Esophagus (tissue), 2 donors: Measurements from ENCODE around the gene SPINK8. TPM values are rescaled to one million over a fixed set of nuclear protein-coding genes. Genes with fewer than 3 reads are reported as not detected.
"Not testable (repeated sequence)": the region's sequence is repeated elsewhere in the genome, so short reads cannot be mapped to it uniquely, and the experiment has no call there.

ENCODE experiments used
- H3K27ac ChIP-seq, 2 donors: one replicate each; pipeline ENCODE4 v1.5.1; 2013; ENCODE audit warnings: low read depth in 2 of 2, mild to moderate bottlenecking in 2 of 2, inconsistent platforms in 1 of 2, low read length in 1 of 2, moderate library complexity in 1 of 2
- H3K27me3 ChIP-seq, 2 donors: one replicate each; pipeline ENCODE4 v1.6.1; 2013; ENCODE audit warnings: low read length in 2 of 2, control low read depth in 1 of 2, mild to moderate bottlenecking in 1 of 2; ENCODE audit not compliant: insufficient read depth in 2 of 2, control insufficient read depth in 1 of 2
- H3K36me3 ChIP-seq, 2 donors: one replicate each; pipeline ENCODE4 v1.6.1; 2013; ENCODE audit warnings: low read length in 1 of 2; ENCODE audit not compliant: control insufficient read depth in 2 of 2, insufficient read depth in 2 of 2
- H3K4me1 ChIP-seq, 2 donors: one replicate each; pipeline ENCODE4 v1.6.1; 2013; ENCODE audit warnings: low read length in 1 of 2; ENCODE audit not compliant: control insufficient read depth in 2 of 2, insufficient read depth in 2 of 2
- H3K4me3 ChIP-seq, 2 donors: one replicate each; pipeline ENCODE4 v1.5.1; 2013; ENCODE audit warnings: low read length in 2 of 2, mild to moderate bottlenecking in 2 of 2, low read depth in 1 of 2, moderate library complexity in 1 of 2
- H3K9me3 ChIP-seq, 2 donors: one replicate each; pipeline ENCODE4 v1.6.1; 2013; ENCODE audit warnings: mild to moderate bottlenecking in 2 of 2, low read depth in 1 of 2, low read length in 1 of 2, moderate library complexity in 1 of 2; ENCODE audit not compliant: control insufficient read depth in 2 of 2, insufficient read depth in 1 of 2
- WGBS, 2 donors: extraction: QIAGEN DNeasy Blood & Tissue Kit; methylation state at CpG; one replicate each; pipeline ENCODE4 v1.1.7; 2013; 5-methylcytosine and 5-hydroxymethylcytosine counted together
- polyA plus RNA-seq, 2 donors: library from polyadenylated mRNA; stranded (reverse); fragments of 200-250 nt; gene quantifications; one replicate each; pipeline ENCODE4 v1.2.3, GENCODE V29; 2013
- donor health status: healthy with polysubstance abuse.
- donor health status: Bipolar disorder and iron deficiency.

Gene SPINK8
- polyA plus RNA-seq: 1 to 10 TPM; 1.2 to 2.6 TPM

GRCh38 chr3:48333346-48334245 is at the start of gene SPINK8:
SPINK8 (minus strand) TSS chr3:48333661; CDS start chr3:48328341, 5,320 bp downstream.
- not testable (repeated sequence) for H3K27ac ChIP-seq
- 73 to 77% methylated on average over 15 of the region's 15 CpGs for WGBS, 2 donors

GRCh38 chr3:48372862-48373435 is 39.5 kb upstream of the SPINK8 start:
- no peak overlapping the region for H3K27ac ChIP-seq
- H3K4me3 ChIP-seq: no peak overlapping the region
- no peaks in the 10 kb centered on the region for H3K27me3 ChIP-seq
- H3K4me1 ChIP-seq: no peaks in the 10 kb centered on the region
- H3K9me3 ChIP-seq: no peaks in the 10 kb centered on the region
- 66 to 78% methylated on average over 5 of the region's 5 CpGs for WGBS, 2 donors
- no peaks in the 10 kb centered on the region for H3K36me3 ChIP-seq

More at GRCh38 chr3:48333346-48334245, at the start of gene SPINK8:
- not testable (repeated sequence) for H3K4me3 ChIP-seq, H3K27me3 ChIP-seq, H3K4me1 ChIP-seq, H3K9me3 ChIP-seq, H3K36me3 ChIP-seq

- Histone ChIP-seq H3K27me3 (no peaks in the 10 kb centered on the region), H3K9me3 (no peaks in the 10 kb centered on the region), H3K36me3 (no peaks in the 10 kb centered on the region), H3K27ac (no peak overlapping the region), H3K4me1 (no peaks in the 10 kb centered on the region), H3K4me3 (no peak overlapping the region)
- WGBS, 2 donors: 65 to 73% methylated on average over 7 of the region's 7 CpGs
Observed at GRCh38 chr3:48372377-48372770, 38.9 kb upstream of the SPINK8 start.

- H3K27ac ChIP-seq: no peak within 1 kb of the TSS
- H3K36me3 ChIP-seq: no peaks in the 10 kb centered on the region
- H3K27me3 ChIP-seq: no peaks in the 10 kb centered on the region
- H3K4me1 ChIP-seq: no peaks in the 10 kb centered on the region
- WGBS, 2 donors: 86 to 88% methylated on average over 11 of the region's 11 CpGs
- no peaks in the 10 kb centered on the region for H3K9me3 ChIP-seq
- no peak within 1 kb of the TSS for H3K4me3 ChIP-seq
Observed at GRCh38 chr3:48371651-48372376, 38.4 kb upstream of the SPINK8 start, which contains the start of gene FBXW12. FBXW12 (plus strand) TSS chr3:48372219; CDS start chr3:48372768, 549 bp downstream.

- no peak overlapping the region for H3K27ac ChIP-seq
- H3K27me3 ChIP-seq: no peaks in the 10 kb centered on the region
- WGBS, 2 donors: 81 to 86% methylated on average over 7 of the region's 7 CpGs
- no peaks in the 10 kb centered on the region for H3K9me3 ChIP-seq
- H3K4me3 ChIP-seq: no peak overlapping the region
- no peaks in the 10 kb centered on the region for H3K4me1 ChIP-seq
- H3K36me3 ChIP-seq: no peaks in the 10 kb centered on the region
Observed at GRCh38 chr3:48370333-48370713, 36.9 kb upstream of the SPINK8 start.

- H3K9me3 ChIP-seq: no peaks in the 10 kb centered on the region
Observed at GRCh38 chr3:48369693-48370332, 36.4 kb upstream of the SPINK8 start.

GRCh38 chr3:48367201-48367600 is 33.7 kb upstream of the SPINK8 start:
- H3K36me3 ChIP-seq: no peaks in the 10 kb centered on the region
- no peaks in the 10 kb centered on the region for H3K4me1 ChIP-seq
- no peak overlapping the region for H3K4me3 ChIP-seq
- no peaks in the 10 kb centered on the region for H3K9me3 ChIP-seq
- H3K27ac ChIP-seq: no peak overlapping the region
- no peaks in the 10 kb centered on the region for H3K27me3 ChIP-seq

More at GRCh38 chr3:48369693-48370332, 36.4 kb upstream of the SPINK8 start:
- H3K36me3 ChIP-seq: no peaks in the 10 kb centered on the region
- no peaks in the 10 kb centered on the region for H3K27me3 ChIP-seq
- H3K27ac ChIP-seq: no peak overlapping the region
- no peaks in the 10 kb centered on the region for H3K4me1 ChIP-seq
- no peak overlapping the region for H3K4me3 ChIP-seq
- WGBS, 2 donors: 61 to 67% methylated on average over 7 of the region's 7 CpGs

- Histone ChIP-seq H3K4me3 (no peak overlapping the region), H3K27ac (no peak overlapping the region), H3K36me3 (no peaks in the 10 kb centered on the region), H3K9me3 (no peaks in the 10 kb centered on the region), H3K4me1 (no peaks in the 10 kb centered on the region), H3K27me3 (no peaks in the 10 kb centered on the region)
- 58 to 69% methylated on average over 1 of the region's 1 CpG for WGBS, 2 donors
Observed at GRCh38 chr3:48364840-48365239, 31.4 kb upstream of the SPINK8 start.

GRCh38 chr3:48361928-48362327 is 28.5 kb upstream of the SPINK8 start:
- H3K27ac ChIP-seq: no peak overlapping the region
- peaks cover 0 to 5% of the 10 kb centered on the region in 2 donors for H3K9me3 ChIP-seq
- H3K36me3 ChIP-seq: no peaks in the 10 kb centered on the region
- no peaks in the 10 kb centered on the region for H3K4me1 ChIP-seq
- no peak overlapping the region for H3K4me3 ChIP-seq
- no peaks in the 10 kb centered on the region for H3K27me3 ChIP-seq
